Astrocyte of the cerebellum (primary cell): ENCODE data around the gene RHPN2.
"Not testable (repeated sequence)": the region's sequence is repeated elsewhere in the genome, so short reads cannot be mapped to it uniquely, and the experiment has no call there.

Experiments
- DNase-seq: peaks from one replicate; pipeline ENCODE4 v3.0.0-alpha.2; 2011; ENCODE audit warnings: low read depth
- H3K4me3 ChIP-seq: 2 replicates; pipeline ENCODE4 v1.5.1; 2011; ENCODE audit warnings: mild to moderate bottlenecking, low read depth, low read length, moderate library complexity
- in situ Hi-C: cut with HindIII; loops from 2 replicates; pipeline ENCODE4 v1.10.0; 2017; ENCODE audit warnings: low sequenced_read_pairs
- TF ChIP-seq, protein P1 (sequence below): IDR thresholded peaks from 2 replicates; pipeline ENCODE4 v1.5.1; 2012; ENCODE audit warnings: low read length, low read depth, moderate library complexity, mild to moderate bottlenecking; ENCODE audit errors: missing control alignments

RHPN2 gene

DNA sequence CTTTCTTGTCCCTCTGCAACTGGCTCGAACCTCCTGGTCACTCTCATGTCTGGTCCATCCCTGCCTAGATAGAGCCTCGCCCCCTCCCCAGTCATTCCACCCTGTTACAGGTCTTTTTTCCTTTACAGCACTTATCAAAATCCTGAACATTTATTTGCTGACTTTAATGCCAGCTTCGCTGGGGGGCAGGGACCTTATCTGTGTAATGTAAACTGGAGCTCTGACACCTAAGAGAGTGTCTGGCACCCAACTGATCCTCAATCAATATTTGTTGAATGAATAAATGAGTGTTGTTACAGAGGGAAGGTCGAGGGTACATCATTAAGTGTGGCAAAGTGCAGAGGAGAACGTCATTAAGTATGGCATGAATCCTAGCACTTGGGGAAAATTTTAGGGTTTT lies 76.0 kb downstream of the RHPN2 start:
- in situ Hi-C loops = no loop called here
- no peak overlapping the region for H3K4me3 ChIP-seq
- DNase-seq = no peak
- TF ChIP-seq, protein P1, sequence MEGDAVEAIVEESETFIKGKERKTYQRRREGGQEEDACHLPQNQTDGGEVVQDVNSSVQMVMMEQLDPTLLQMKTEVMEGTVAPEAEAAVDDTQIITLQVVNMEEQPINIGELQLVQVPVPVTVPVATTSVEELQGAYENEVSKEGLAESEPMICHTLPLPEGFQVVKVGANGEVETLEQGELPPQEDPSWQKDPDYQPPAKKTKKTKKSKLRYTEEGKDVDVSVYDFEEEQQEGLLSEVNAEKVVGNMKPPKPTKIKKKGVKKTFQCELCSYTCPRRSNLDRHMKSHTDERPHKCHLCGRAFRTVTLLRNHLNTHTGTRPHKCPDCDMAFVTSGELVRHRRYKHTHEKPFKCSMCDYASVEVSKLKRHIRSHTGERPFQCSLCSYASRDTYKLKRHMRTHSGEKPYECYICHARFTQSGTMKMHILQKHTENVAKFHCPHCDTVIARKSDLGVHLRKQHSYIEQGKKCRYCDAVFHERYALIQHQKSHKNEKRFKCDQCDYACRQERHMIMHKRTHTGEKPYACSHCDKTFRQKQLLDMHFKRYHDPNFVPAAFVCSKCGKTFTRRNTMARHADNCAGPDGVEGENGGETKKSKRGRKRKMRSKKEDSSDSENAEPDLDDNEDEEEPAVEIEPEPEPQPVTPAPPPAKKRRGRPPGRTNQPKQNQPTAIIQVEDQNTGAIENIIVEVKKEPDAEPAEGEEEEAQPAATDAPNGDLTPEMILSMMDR = no peak

GRCh38 chr19:32988254-32988653 lies 76.4 kb downstream of the RHPN2 start:
- DNase-seq, H3K4me3 ChIP-seq, in situ Hi-C loops: not testable (repeated sequence)

DNA sequence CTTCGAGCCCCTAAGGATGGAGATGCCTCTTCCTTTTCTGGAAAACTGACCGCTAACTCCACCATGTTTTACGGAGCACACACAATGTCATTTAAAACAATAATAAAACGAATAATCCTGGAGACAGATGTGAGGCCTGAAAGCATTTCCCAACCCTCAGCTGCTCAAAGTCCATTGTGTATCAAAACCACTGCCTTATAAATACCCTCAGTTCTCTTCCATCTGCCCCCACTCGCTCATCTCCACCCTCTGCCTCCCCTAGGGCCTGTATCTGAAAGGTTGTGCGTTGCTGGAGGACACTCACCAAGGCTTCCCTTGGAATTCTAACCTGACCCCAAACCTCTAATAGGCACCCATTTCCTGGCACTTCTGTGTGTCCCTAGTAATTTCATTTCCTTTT lies 82.2 kb downstream of the RHPN2 start:
- H3K4me3 ChIP-seq, in situ Hi-C loops, DNase-seq: not testable (repeated sequence)

DNA sequence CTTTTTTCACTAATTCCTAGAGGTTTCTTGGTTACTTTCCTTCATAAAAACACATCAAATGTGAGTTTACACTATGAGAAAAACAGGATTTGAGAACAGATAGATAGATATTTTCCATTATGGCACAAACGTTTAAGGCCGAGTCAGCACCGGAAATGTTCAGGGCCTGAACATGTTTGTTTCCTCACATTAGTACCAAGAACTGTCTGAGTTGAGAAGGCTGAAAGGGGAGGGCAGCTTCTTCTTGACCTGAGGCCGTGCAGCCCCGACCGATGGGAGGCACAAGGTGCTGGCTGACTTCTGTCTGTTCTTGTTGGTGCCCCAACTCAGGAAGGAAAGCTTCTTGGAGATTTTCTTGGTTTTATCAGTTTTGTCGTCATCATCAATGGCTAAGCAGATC lies 84.9 kb downstream of the RHPN2 start:
- DNase-seq, H3K4me3 ChIP-seq, in situ Hi-C loops: not testable (repeated sequence)

- in situ Hi-C loops, DNase-seq, H3K4me3 ChIP-seq: not testable (repeated sequence)
Observed at GRCh38 chr19:32977813-32978212, 86.9 kb downstream of the RHPN2 start.

- TF ChIP-seq, protein P1 = no peak
- H3K4me3 ChIP-seq = no peak overlapping the region
- in situ Hi-C loops = no loop called here
- DNase-seq = no peak
Observed at GRCh38 chr19:32977280-32977679, 87.4 kb downstream of the RHPN2 start.

GRCh38 chr19:32976223-32976805 lies 88.4 kb downstream of the RHPN2 start:
- peak; percentile 56 for DNase-seq
- no peak overlapping the region for H3K4me3 ChIP-seq
- TF ChIP-seq, protein P1 = peak; percentile 86
- in situ Hi-C loops = no loop called here

DNA sequence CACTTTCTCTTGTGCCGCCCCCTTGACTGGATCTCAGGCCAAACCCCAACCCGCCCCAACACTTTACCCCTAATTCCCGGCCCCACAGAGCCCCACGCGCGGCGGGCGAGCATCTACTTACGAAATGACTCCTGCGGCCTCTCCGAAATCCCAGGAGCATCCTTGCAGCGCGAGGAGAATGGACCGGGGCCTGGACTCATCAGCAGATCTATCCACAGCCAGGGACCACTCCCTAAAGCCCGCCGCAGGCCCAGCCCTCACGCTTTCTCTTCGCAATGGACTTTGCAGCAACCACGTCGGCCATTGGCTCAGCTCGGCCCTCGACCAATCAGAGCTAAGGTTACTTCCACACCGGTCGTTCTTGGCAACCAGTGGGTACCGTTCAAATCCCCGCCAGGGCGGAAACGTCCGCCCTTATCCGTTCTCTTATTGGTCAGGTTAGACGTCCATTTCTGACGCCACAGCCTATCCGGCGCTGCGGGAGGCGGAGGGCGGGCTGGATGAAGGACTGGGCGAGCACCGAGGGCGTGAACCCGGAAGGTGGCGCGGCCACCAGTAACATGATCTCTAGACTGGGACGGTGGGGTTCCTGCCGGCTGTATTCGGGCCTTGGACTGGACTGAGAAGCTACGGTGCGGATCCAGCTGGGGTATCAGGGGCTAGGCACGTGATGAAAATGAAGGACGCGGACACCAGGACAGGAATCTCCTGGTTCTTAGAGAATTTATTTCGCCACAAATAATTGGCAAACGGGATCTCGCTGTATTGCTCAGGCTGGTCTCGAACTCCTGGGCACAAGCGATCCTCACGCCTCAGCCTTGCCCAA lies 92.8 kb downstream of the RHPN2 start, which contains the start of the genes CEP89 and FAAP24:
Gene CEP89 (minus strand): TSS at position 244 of the 826 bp plus-strand sequence. CDS start 84 bp downstream, at position 160.
Gene FAAP24 (plus strand): TSS at position 528 of the 826 bp plus-strand sequence. CDS start 955 bp downstream, outside the sequence.
- TF ChIP-seq, protein P1 = no peak
- in situ Hi-C loops = no loop called here
- H3K4me3 ChIP-seq = peak within 1 kb of the TSS; percentile 64
- DNase-seq = peak; percentile 99
